PFSK-1 (cell line): ENCODE measurements around the gene RNF5.

Experiments used
- FOXP2 ChIP-seq: optimal IDR thresholded peaks from 2 replicates; pipeline ENCODE3; 2011; ENCODE audit warnings: borderline replicate concordance, control low read depth, inconsistent platforms; ENCODE audit not compliant: insufficient read depth; ENCODE audit errors: extremely low read length, extremely low read depth
- POLR2AphosphoS5 ChIP-seq: IDR thresholded peaks from 2 replicates; pipeline ENCODE4 v1.6.1; 2012; ENCODE audit warnings: low read depth, mild to moderate bottlenecking, control low read depth, low read length, moderate library complexity
- REST ChIP-seq, 2 experiments: IDR thresholded peaks; 2 replicates each; pipeline versions ENCODE4 v1.6.1 to v1.8.0; 2011 to 2012; ENCODE audit warnings: low read depth in 2 of 2, low read length in 2 of 2, control low read depth in 1 of 2, inconsistent platforms in 1 of 2, mild to moderate bottlenecking in 1 of 2, moderate library complexity in 1 of 2; ENCODE audit not compliant: insufficient read depth in 1 of 2
- SIN3A ChIP-seq: IDR thresholded peaks from 2 replicates; pipeline ENCODE4 v1.6.1; 2012; ENCODE audit warnings: mild to moderate bottlenecking, low read length, moderate library complexity, borderline replicate concordance; ENCODE audit not compliant: insufficient read depth
- TAF1 ChIP-seq: IDR thresholded peaks from 2 replicates; pipeline ENCODE4 v1.6.1; 2012; ENCODE audit warnings: low read length, control low read depth, borderline replicate concordance; ENCODE audit not compliant: insufficient read depth

RNF5 gene

GRCh38 chr6:32167761-32168262, 10.4 kb upstream of the RNF5 start:
- TF ChIP-seq FOXP2 (no peak), POLR2AphosphoS5 (no peak), REST (IDR thresholded peaks at IDR 0.05; ENCODE audit: insufficient read depth in 1 of 2, low read depth in 2 of 2, low read length in 2 of 2) (no peak), SIN3A (no peak), TAF1 (no peak)

DNA sequence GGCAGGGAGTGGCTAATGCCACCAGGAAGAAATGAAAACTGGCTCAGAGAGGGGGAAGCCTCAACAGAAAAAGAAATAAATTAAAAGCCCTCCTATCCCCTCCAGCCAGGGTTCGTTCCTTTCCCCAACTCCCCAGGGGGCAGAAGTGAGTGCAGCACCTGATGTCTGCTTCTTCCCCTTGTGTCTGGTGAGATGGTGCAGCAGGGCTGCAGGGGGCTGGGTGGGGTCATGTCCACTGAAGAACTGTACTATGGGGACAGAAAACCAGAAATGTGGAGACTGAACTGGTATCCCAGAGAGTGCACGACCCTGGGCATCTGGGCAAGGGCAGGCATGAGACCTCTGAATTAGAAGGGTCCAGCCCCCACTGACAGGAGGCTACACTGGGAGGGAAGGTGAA, 9.9 kb upstream of the RNF5 start:
- no peak for TF ChIP-seq POLR2AphosphoS5
- no peak for TF ChIP-seq TAF1
- no peak for TF ChIP-seq FOXP2
- no peak for TF ChIP-seq REST (IDR thresholded peaks at IDR 0.05; ENCODE audit: insufficient read depth in 1 of 2, low read depth in 2 of 2, low read length in 2 of 2)
- TF ChIP-seq SIN3A: no peak

DNA sequence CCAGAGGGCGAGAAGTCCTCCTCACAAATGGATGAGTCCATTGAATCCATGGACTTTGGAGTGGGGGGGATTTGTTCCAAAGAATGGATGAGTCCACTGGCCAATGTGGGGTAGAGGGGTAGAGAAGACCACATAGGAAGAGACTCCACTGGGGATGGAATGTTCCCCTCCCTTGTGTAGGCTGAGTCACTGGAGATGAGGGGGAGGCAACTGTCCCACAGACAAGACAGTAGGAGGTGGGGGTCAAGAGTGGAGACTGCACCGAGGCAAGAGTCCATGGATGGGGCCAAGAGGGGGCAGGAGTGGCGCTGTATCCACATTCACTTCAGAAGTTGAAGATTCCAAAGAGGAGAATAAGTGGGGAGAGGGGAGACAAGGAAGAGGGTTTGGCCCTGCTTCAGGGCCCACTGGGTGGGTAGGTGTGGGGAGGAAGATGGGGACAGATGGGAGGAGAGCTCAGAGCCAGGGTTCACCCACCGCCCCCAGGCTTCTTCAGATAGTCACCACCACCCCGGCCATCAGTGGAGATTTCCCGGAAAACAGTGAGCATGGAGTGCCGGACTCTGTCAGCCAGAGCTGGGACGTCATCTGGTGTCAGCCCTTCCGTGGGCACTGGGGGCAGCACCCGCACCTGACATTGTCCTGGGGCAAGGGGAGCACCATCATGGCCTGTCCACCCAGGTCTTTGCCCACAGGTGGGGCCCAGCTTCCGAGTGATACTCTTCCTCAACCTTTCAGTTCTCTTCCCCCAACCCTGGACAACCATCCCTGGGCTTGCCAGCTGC, 9.2 kb upstream of the RNF5 start:
- no peak for TF ChIP-seq POLR2AphosphoS5
- no peak for TF ChIP-seq TAF1
- no peak for TF ChIP-seq SIN3A
- TF ChIP-seq REST (IDR thresholded peaks at IDR 0.05; ENCODE audit: insufficient read depth in 1 of 2, low read depth in 2 of 2, low read length in 2 of 2): no peak
- TF ChIP-seq FOXP2: no peak

DNA sequence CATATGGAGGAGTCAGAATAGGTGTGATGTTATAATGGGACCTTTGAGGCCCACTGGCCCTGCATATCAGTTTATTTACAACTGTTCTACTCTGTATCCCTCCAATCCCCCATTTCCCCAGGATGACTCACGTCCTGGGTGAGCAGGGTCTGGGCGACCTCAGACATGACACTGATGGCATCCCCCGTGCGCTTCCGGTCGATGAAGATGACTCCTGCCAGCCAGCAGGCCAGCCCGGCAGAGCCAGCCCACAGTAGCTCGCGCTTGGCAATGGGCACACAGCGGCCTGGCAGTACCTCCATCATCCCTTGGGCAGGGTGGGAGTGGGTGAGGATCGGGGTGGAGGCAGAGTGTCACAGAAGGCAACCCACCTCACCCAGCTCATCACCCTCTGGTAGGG, 7.9 kb upstream of the RNF5 start:
- TF ChIP-seq SIN3A (no peak), REST (IDR thresholded peaks at IDR 0.05; ENCODE audit: insufficient read depth in 1 of 2, low read depth in 2 of 2, low read length in 2 of 2) (no peak), FOXP2 (no peak), POLR2AphosphoS5 (no peak), TAF1 (no peak)

DNA sequence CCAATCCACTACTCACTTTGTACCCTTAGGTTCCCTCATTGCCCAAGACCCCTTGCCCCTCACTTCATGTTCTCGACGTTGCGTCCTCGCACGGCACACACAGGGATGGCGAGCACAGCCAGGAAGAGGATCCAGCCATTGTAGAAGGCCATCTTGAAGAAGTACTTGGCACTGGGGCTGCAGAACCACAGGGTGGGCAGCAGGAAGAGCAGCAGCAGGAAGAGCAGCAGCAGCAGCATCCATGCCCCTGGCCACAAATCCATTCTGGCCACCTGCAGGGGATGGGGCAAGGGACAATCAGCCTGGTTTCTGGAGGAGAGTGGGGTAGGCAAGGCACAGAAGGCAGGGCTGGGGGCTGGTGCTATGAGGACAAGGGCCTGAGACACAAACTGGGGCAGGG, 7.0 kb upstream of the RNF5 start:
- TF ChIP-seq REST (IDR thresholded peaks at IDR 0.05; ENCODE audit: insufficient read depth in 1 of 2, low read depth in 2 of 2, low read length in 2 of 2) (no peak), FOXP2 (no peak), SIN3A (no peak), TAF1 (no peak), POLR2AphosphoS5 (no peak)
